GM12878 (cell line): Measurements from ENCODE around the gene CNTNAP2.

ENCODE experiments used
- CTCF ChIP-seq, 3 experiments: IDR thresholded peaks in 2 of 3; conservative IDR thresholded peaks in 1 of 3; 2 replicates each; pipeline ENCODE4 v1.5.1; 2011; ENCODE audit warnings: low read depth in 3 of 3, low read length in 3 of 3, mild to moderate bottlenecking in 3 of 3, control low read depth in 2 of 3, moderate library complexity in 2 of 3, inconsistent platforms in 1 of 3, mixed read lengths in 1 of 3; ENCODE audit not compliant: control insufficient read depth in 2 of 3, insufficient read depth in 1 of 3; ENCODE audit errors: extremely low read depth in 1 of 3
- EGR1 ChIP-seq, 2 experiments: IDR thresholded peaks; 1 replicate in 1 of 2; 2 replicates in 1 of 2; pipeline ENCODE4 v1.6.1; 2011 to 2012; ENCODE audit warnings: low read depth in 2 of 2, low read length in 2 of 2, borderline replicate concordance in 1 of 2, mild to moderate bottlenecking in 1 of 2, moderate library complexity in 1 of 2
- EZH2 ChIP-seq: IDR thresholded peaks from 2 replicates; pipeline ENCODE4 v1.6.1; 2012; ENCODE audit warnings: low read depth, mild to moderate bottlenecking, control low read depth, inconsistent platforms, low read length, borderline replicate concordance; ENCODE audit not compliant: control insufficient read depth
- GABPA ChIP-seq: IDR thresholded peaks from 2 replicates; pipeline ENCODE4 v1.6.1; 2014; ENCODE audit warnings: antibody characterized with exemption, low read depth, mild to moderate bottlenecking, inconsistent platforms
- KAT2A ChIP-seq: conservative IDR thresholded peaks from 2 replicates; pipeline ENCODE4 v1.6.1; 2011; ENCODE audit warnings: low read depth, low read length; ENCODE audit not compliant: control insufficient read depth
- PAX5 ChIP-seq: IDR thresholded peaks from 2 replicates; pipeline ENCODE4 v1.6.1; 2011; ENCODE audit warnings: low read depth, low read length, borderline replicate concordance
- ZNF274 ChIP-seq: IDR thresholded peaks from one replicate; pipeline ENCODE4 v1.8.0; 2011; ENCODE audit not compliant: insufficient read length, insufficient read depth

- TF ChIP-seq PAX5 (no peak), ZNF274 (no peak), CTCF (IDR thresholded peaks at IDR 0.05 in 2 of 3, conservative IDR thresholded peaks at IDR 0.05 in 1 of 3; ENCODE audit: control insufficient read depth in 2 of 3, extremely low read depth in 1 of 3, insufficient read depth in 1 of 3, low read depth in 3 of 3, low read length in 3 of 3) (no peak), EZH2 (no peak), GABPA (no peak), KAT2A (no peak), EGR1 (IDR thresholded peaks at IDR 0.05; ENCODE audit: borderline replicate concordance in 1 of 2, low read depth in 2 of 2, low read length in 2 of 2) (no peak)
Observed at GRCh38 chr7:148083448-148083847, 1966.8 kb downstream of the CNTNAP2 start.
